Activated naive CD8-positive, alpha-beta T cell treated with anti-CD3 and anti-CD28 coated beads, Interleukin-2, amount 50 U/mL, for 24 hours (primary cell): ENCODE measurements around the gene HIC1.
"Not testable (repeated sequence)": the region's sequence is repeated elsewhere in the genome, so short reads cannot be mapped to it uniquely, and the experiment has no call there.

Experiments used
- ATAC-seq: fragments of 150-1000 bp; cut with Tn5 transposase; one replicate; pipeline ENCODE4 v1.10.0; 2021
- DNase-seq: peaks from one replicate; pipeline ENCODE4 v3.0.0; 2021
- H3K27ac Mint-ChIP-seq: one replicate; pipeline ENCODE4 v1.8.0; 2021; ENCODE audit warnings: mild to moderate bottlenecking, mixed read lengths
- H3K27me3 Mint-ChIP-seq: one replicate; pipeline ENCODE4 v1.8.0; 2021; ENCODE audit warnings: mixed read lengths
- H3K36me3 Mint-ChIP-seq: one replicate; pipeline ENCODE4 v1.8.0; 2021; ENCODE audit warnings: low read depth, mixed read lengths
- H3K4me1 Mint-ChIP-seq: one replicate; pipeline ENCODE4 v1.8.0; 2021; ENCODE audit warnings: mixed read lengths
- H3K4me3 Mint-ChIP-seq: one replicate; pipeline ENCODE4 v1.8.0; 2021; ENCODE audit warnings: mild to moderate bottlenecking, moderate library complexity, mixed read lengths
- H3K9me3 Mint-ChIP-seq: one replicate; pipeline ENCODE4 v1.8.0; 2021; ENCODE audit warnings: mixed read lengths

The HIC1 gene

GRCh38 chr17:2054512-2055291, at the start of gene HIC1:
HIC1 (plus strand) TSS chr17:2055103; CDS start chr17:2056691, 1,588 bp downstream.
- peak within 1 kb of the TSS; percentile 70 for H3K4me3 Mint-ChIP-seq

GRCh38 chr17:2008332-2009126, 46.4 kb upstream of the HIC1 start:
- Mint-ChIP-seq H3K9me3 (no peaks in the 10 kb centered on the region), H3K36me3 (no peaks in the 10 kb centered on the region), H3K27me3 (peaks cover 2% of the 10 kb centered on the region), H3K4me1 (no peaks in the 10 kb centered on the region), H3K4me3 (no peak overlapping the region), H3K27ac (no peak overlapping the region)
- DNase-seq (no peak), ATAC-seq (no peak)

More at GRCh38 chr17:2054512-2055291, at the start of gene HIC1:
- Mint-ChIP-seq H3K36me3 (peaks cover 6% of the 10 kb centered on the region), H3K27me3 (peaks cover 25% of the 10 kb centered on the region), H3K4me1 (peaks cover 32% of the 10 kb centered on the region), H3K27ac (no peak within 1 kb of the TSS), H3K9me3 (no peaks in the 10 kb centered on the region)
- ATAC-seq (peak; percentile 53), DNase-seq (peak; percentile 83)

- H3K9me3 Mint-ChIP-seq, result no peaks in the 10 kb centered on the region
- no peak overlapping the region for H3K4me3 Mint-ChIP-seq
- no peak for DNase-seq
- peaks cover 4% of the 10 kb centered on the region for H3K27me3 Mint-ChIP-seq
- no peaks in the 10 kb centered on the region for H3K4me1 Mint-ChIP-seq
- no peak for ATAC-seq
- H3K27ac Mint-ChIP-seq, result no peak overlapping the region
- no peaks in the 10 kb centered on the region for H3K36me3 Mint-ChIP-seq
Measured at GRCh38 chr17:2009737-2010136, 45.2 kb upstream of the HIC1 start.

GRCh38 chr17:2011411-2012371, 43.2 kb upstream of the HIC1 start:
- H3K9me3 Mint-ChIP-seq, result no peaks in the 10 kb centered on the region
- H3K4me1 Mint-ChIP-seq, result no peaks in the 10 kb centered on the region
- no peak overlapping the region for H3K27ac Mint-ChIP-seq
- H3K36me3 Mint-ChIP-seq, result no peaks in the 10 kb centered on the region
- DNase-seq (no peak), ATAC-seq (no peak)
- peaks cover 7% of the 10 kb centered on the region for H3K27me3 Mint-ChIP-seq
- H3K4me3 Mint-ChIP-seq, result no peak overlapping the region

- ATAC-seq (no peak), DNase-seq (no peak)
- Mint-ChIP-seq H3K9me3 (no peaks in the 10 kb centered on the region), H3K4me3 (no peak overlapping the region), H3K36me3 (no peaks in the 10 kb centered on the region), H3K27ac (no peak overlapping the region), H3K4me1 (no peaks in the 10 kb centered on the region), H3K27me3 (peaks cover 7% of the 10 kb centered on the region)
Measured at GRCh38 chr17:2012499-2012898, 42.4 kb upstream of the HIC1 start.

GRCh38 chr17:2013220-2013993, 41.5 kb upstream of the HIC1 start:
- H3K9me3 Mint-ChIP-seq, H3K4me1 Mint-ChIP-seq, ATAC-seq, H3K4me3 Mint-ChIP-seq, H3K36me3 Mint-ChIP-seq, H3K27me3 Mint-ChIP-seq, DNase-seq, H3K27ac Mint-ChIP-seq: not testable (repeated sequence)

GRCh38 chr17:2013994-2014317, 40.9 kb upstream of the HIC1 start:
- no peaks in the 10 kb centered on the region for H3K36me3 Mint-ChIP-seq
- no peak overlapping the region for H3K4me3 Mint-ChIP-seq
- H3K27ac Mint-ChIP-seq, result no peak overlapping the region
- ATAC-seq (no peak), DNase-seq (no peak)
- H3K4me1 Mint-ChIP-seq, result no peaks in the 10 kb centered on the region
- peaks cover 9% of the 10 kb centered on the region for H3K27me3 Mint-ChIP-seq
- no peaks in the 10 kb centered on the region for H3K9me3 Mint-ChIP-seq

- no peak overlapping the region for H3K4me3 Mint-ChIP-seq
- H3K4me1 Mint-ChIP-seq, result no peaks in the 10 kb centered on the region
- no peaks in the 10 kb centered on the region for H3K36me3 Mint-ChIP-seq
- no peaks in the 10 kb centered on the region for H3K9me3 Mint-ChIP-seq
- H3K27me3 Mint-ChIP-seq, result peaks cover 16% of the 10 kb centered on the region
- DNase-seq (no peak), ATAC-seq (no peak)
- no peak overlapping the region for H3K27ac Mint-ChIP-seq
Measured at GRCh38 chr17:2015314-2015713, 39.6 kb upstream of the HIC1 start.

DNA sequence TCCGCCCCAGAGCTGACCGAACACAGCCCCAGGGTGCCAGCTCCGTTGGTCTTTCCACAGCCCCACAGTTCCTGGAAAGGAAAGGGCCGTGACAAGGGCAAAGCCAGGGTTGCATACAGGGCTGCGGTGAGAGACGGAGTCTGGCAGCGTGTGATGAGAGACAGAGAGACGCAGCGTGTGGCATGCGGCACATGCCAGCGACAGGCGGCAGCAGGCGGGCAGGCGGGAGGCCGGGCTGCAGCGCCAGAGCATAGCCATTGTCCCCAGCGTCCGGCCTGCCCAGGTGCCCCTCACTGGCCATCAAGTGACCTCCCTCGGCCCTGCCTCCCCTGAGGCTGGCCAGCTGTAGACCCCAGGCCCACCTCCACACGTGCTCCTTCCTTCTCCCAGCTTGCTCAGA, 38.4 kb upstream of the HIC1 start:
- Mint-ChIP-seq H3K27ac (no peak overlapping the region), H3K4me3 (peak overlapping the region; percentile 17), H3K9me3 (no peaks in the 10 kb centered on the region), H3K36me3 (no peaks in the 10 kb centered on the region), H3K27me3 (peaks cover 19% of the 10 kb centered on the region), H3K4me1 (no peaks in the 10 kb centered on the region)
- no peak for DNase-seq
- no peak for ATAC-seq

- H3K27me3 Mint-ChIP-seq, result peaks cover 17% of the 10 kb centered on the region
- ATAC-seq, result peak; percentile 21
Measured at GRCh38 chr17:2017274-2017941, 37.5 kb upstream of the HIC1 start.

GRCh38 chr17:2018716-2019510, 36.0 kb upstream of the HIC1 start:
- peaks cover 22% of the 10 kb centered on the region for H3K27me3 Mint-ChIP-seq
- DNase-seq (no peak), ATAC-seq (no peak)
- no peaks in the 10 kb centered on the region for H3K36me3 Mint-ChIP-seq
- H3K4me1 Mint-ChIP-seq, result peaks cover 7% of the 10 kb centered on the region
- H3K27ac Mint-ChIP-seq, result no peak overlapping the region
- no peak overlapping the region for H3K4me3 Mint-ChIP-seq
- H3K9me3 Mint-ChIP-seq, result no peaks in the 10 kb centered on the region

More at GRCh38 chr17:2017274-2017941, 37.5 kb upstream of the HIC1 start:
- no peaks in the 10 kb centered on the region for H3K4me1 Mint-ChIP-seq
- no peak for DNase-seq
- H3K4me3 Mint-ChIP-seq, result no peak overlapping the region
- H3K27ac Mint-ChIP-seq, result no peak overlapping the region
- no peaks in the 10 kb centered on the region for H3K36me3 Mint-ChIP-seq
- no peaks in the 10 kb centered on the region for H3K9me3 Mint-ChIP-seq

DNA sequence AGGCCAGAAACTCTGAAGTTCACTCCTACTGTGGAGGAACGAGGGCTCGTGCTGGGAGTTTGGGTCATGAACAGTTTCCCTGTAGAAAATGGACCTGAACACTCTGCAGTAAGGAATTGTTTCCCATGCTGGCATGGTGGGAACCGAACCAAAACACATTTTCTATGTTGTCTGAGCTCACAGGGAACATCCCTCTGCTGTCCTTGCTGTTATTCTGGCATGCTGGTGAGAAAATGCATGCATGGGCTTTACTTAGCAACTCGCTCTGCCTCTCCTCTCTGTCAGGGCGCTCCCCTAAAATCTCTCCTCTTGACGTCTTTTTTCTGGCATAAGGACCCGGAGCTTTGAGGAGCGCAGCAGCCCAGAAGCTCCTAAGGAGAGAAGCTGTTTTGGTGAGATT, 35.2 kb upstream of the HIC1 start:
- Mint-ChIP-seq H3K9me3 (no peaks in the 10 kb centered on the region), H3K27me3 (peaks cover 22% of the 10 kb centered on the region), H3K4me1 (peaks cover 9% of the 10 kb centered on the region), H3K4me3 (no peak overlapping the region), H3K36me3 (no peaks in the 10 kb centered on the region), H3K27ac (no peak overlapping the region)
- no peak for ATAC-seq
- no peak for DNase-seq

- DNase-seq, result no peak
- H3K4me3 Mint-ChIP-seq, result no peak overlapping the region
- H3K27me3 Mint-ChIP-seq, result peaks cover 23% of the 10 kb centered on the region
- H3K36me3 Mint-ChIP-seq, result no peaks in the 10 kb centered on the region
- H3K9me3 Mint-ChIP-seq, result no peaks in the 10 kb centered on the region
- peaks cover 10% of the 10 kb centered on the region for H3K4me1 Mint-ChIP-seq
- no peak overlapping the region for H3K27ac Mint-ChIP-seq
- no peak for ATAC-seq
Measured at GRCh38 chr17:2020721-2021120, 34.2 kb upstream of the HIC1 start.
